ENCODE measurements around the gene VCL.
"Not testable (repeated sequence)": the region's sequence is repeated elsewhere in the genome, so short reads cannot be mapped to it uniquely, and the experiment has no call there.

The VCL gene

DNA sequence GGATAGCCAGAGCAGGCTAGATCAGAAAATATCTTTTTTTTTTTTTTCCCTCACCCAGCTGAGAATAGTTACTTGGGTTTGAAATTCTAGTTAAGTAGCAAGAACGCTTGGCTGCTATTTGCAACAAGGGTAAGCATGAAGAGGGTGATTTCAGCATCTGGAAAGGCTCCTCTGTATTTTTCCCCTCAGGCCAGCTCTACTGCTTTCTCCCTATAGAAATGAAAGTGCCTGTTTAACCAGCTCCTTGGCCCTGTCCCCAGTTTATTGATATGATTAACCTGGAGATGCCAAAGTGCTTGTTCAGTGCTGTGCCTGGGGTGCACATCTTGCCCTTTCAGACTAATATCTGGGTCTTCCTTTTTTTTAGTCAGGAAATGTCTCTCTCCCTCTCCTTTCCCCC lies 115.6 kb downstream of the VCL start:
- DNase-seq, result no peak

- DNase-seq, result no peak
These were observed 116.1 kb downstream of the VCL start for GRCh38 chr10:74114041-74114448.

GRCh38 chr10:74117738-74118137 lies 119.8 kb downstream of the VCL start:
- no peak for DNase-seq

DNA sequence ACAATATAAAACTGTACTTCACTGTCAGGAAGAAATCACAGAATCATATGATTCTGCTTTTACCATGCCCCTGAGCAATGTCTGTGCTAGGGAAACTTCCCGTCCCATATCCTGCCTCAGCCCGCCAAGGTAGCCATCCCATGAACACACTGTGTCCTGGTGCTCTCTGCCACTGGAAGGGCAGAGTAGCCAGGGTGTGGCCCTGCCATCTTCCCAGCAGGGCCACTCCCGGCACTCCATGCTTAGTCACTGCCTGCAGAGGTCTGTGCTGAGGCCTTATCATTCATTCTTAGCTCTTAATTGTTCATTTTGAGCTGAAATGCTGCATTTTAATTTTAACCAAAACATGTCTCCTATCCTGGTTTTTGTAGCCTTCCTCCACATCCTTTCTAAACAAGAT lies 120.9 kb downstream of the VCL start:
- no peak for DNase-seq

DNA sequence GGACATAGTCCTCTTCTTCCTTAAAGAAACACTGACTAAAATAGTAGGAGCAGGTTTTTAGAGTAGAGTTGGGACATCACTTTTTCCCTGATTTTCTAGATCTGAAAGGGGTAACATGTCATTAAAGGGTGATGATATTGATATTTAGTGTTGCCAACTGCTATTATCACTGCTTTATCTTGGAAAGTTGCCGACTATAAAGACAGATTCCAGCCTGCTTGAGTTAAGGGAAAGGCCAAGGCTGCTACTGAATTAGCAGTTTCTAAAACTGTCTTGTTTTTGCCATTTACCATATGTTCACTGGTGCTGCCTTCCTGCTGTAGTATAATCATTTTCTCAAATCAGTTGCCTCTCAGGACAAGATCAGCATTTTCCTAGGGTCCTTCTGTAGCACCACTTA lies 123.0 kb downstream of the VCL start:
- no peak for DNase-seq

DNA sequence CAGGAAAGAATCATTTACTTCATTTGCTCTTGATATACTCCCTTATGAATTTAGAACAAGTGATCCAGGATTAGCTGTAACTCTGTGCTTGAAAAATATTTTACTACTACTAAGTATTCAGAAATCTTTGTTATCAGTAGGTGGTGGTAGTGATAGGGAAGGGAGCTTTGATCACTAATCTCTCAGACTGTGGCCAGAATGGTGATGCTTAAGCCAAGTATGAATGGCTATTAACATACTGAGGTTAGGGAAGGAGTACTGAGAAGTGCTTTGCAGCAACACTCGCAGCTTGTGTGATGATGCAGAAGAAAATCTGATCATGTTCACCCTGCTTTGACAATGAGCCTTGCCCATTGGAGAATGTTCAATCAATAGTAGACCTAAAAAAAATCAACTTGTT lies 123.5 kb downstream of the VCL start:
- DNase-seq, result no peak

- no peak for DNase-seq
These were observed 124.1 kb downstream of the VCL start for GRCh38 chr10:74122060-74122459.

GRCh38 chr10:74123081-74123480 lies 125.2 kb downstream of the VCL start:
- DNase-seq, result no peak

GRCh38 chr10:74133923-74134820 lies 136.3 kb downstream of the VCL start:
- no peak for DNase-seq

GRCh38 chr10:74135452-74135851 lies 137.5 kb downstream of the VCL start:
- DNase-seq, result no peak

GRCh38 chr10:74137992-74138391 lies 140.1 kb downstream of the VCL start:
- DNase-seq, result no peak

- DNase-seq, result not testable (repeated sequence)
These were observed 140.7 kb downstream of the VCL start for GRCh38 chr10:74138596-74138995.

GRCh38 chr10:74139981-74140380 lies 142.1 kb downstream of the VCL start:
- DNase-seq, result no peak

DNA sequence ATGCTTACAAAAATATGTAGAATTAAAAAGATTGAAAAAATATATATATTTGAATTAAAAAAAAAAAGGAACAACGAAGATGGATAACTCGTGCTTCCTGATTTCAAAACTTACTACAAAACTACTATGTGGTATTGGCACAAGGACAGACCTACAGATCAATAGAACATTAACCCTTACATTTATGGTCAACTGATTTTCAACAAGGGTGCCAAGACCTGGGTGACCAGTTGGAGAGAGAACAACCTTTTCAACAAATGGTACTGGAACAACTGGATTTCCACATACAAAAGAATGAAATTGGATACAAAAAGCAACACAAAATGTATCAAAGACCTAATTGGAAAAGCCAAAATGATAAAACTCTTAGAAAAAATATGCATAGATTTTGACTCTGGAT lies 142.6 kb downstream of the VCL start:
- DNase-seq, result no peak

DNA sequence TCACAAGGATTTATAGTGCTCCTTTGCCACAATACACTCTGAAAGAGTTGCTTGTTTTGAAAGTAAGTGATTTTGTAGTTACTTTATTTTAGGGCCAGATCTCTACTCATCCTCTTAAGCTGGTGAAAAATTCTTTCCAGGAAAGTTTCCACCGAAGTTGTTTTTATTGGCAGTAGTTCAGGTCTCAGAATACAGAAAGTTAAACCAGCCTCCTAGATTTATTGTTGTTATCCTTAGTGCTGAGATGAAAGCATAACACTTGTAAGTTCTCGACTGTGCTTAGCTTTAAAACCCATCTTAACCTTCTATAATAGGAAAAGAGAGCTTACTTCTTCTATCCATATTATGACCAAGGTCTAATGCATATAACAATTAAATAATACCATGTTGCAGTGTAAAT lies 147.2 kb downstream of the VCL start:
- DNase-seq, result no peak

DNA sequence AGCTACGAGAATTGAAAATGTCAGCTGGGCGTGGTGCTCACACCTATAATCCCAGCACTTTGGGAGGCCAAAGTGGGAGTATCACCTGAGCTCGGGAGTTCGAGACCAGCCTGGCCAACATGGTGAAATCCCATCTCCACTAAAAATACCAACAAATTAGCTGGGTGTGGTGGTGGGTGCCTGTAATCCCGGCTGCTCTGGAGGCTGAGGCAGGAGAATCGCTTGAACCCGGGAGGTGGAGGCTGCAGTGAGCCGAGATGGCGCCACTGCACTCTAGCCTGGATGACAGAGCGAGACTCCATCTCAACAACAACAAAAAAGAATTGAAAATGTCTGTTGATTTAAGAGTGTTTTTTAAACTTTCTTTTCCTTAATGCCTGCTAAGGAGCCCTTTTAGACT lies 149.1 kb downstream of the VCL start:
- DNase-seq, result not testable (repeated sequence)

GRCh38 chr10:74150204-74150989 lies 152.5 kb downstream of the VCL start, which contains the start of gene AP3M1:
Gene AP3M1 (minus strand): TSS chr10:74150828. CDS start chr10:74138379, 12,449 bp downstream.
- peak; percentile 81 for DNase-seq

DNA sequence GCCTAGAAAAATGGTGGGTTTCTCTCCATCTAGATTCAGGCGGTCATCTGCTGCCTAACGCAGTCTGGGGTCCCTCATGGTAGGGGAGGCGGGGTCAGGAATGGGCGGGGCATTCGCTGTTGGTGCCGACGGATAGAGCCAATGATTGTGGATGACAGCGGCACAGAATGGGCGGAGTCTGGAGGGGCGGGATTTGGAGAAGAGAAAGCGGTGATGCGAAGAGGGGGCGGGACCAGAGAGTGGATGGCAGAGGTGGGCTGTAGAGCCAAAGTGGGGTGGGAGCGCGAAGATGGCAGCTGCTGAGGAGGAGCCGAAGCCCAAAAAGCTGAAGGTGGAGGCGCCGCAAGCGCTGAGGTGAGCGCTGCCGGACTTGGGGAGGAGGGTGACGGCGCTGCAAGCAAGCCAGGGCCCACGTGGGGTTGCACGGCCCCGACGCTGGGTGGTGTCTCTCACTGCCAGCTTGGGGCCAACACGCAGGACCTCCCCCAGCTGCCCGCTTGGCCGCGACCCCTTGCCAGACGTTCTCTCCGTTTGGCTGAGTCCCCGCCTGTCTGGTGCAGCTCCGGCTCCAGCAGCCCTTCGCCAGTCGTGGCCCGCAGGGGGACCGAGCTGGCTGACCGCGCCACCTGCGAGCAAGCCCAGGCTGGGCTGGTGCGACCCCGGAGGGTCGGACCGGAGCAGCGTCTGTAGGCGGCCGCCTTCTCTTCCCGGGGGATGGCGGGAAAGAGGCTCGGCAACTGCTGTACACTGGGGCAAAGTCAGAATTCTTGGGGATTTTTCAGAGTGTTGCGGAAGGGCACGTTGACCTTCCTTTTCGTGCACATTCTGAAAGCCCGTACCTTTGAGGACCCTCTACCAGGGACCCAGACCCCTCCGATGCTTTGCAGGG lies 153.3 kb downstream of the VCL start, which contains the start of gene ADK:
Gene ADK (plus strand): TSS at position 232 of the 889 bp plus-strand sequence. CDS start 58 bp downstream, at position 290.
- peak; percentile 87 for DNase-seq

DNA sequence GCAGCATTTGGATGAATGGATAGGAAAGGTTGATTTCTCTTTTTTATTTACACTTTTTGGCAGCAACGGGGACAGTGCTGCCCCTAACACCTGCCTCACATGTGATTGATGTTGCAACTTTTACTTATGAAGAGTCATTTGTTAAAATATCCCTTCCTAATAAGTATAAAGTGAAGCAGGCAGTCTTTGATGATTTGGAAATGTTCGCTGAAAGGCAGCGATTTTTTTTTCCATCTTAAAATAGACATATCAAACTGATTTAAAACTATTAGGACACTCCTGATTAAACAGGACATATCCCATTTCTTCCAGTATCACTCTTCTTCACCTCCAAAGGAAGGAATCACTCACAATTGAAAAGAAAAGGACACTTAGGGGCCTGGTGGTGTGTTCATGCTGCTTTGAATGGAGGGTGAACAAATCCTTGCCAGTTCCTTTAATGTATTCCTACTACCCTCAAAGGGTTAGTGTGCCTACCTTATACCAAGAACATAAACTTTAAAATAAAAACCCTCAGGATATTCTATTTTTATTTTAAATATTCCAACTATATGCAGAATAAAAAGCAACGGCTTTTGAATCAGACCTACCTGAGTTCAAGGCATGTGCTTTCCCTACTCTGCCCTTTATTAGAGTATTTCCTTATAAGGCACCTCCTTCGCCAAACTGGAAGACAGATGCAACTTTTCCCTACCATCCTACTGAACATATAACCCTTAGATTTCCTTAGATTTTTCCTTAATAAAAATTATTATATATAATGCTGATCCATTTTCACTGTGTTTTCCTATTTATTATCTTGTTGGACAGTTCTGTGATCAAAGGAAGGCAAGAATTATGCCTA lies 154.2 kb downstream of the VCL start:
- no peak for DNase-seq

DNA sequence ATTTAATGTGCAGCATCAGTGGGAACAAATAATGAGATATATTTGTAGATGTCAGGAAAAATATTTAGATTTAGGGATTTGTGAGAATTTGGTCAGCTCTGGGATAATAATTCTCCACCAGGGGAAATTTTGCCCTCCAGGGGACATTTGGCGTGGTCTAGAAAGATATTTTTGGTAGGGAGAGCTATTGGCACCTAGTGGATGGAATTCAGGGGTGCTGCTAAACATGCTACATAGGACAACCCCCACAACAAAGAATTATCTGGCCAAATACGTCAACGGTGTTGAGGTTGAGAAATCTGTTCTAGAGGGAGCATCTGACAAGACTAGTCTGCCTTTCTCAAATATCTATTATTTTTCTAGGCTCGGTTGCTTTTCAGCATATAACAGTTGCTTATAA lies 155.2 kb downstream of the VCL start:
- DNase-seq, result no peak

- DNase-seq, result no peak
These were observed 155.8 kb downstream of the VCL start for GRCh38 chr10:74153676-74154075.

GRCh38 chr10:74156919-74157289 lies 159.0 kb downstream of the VCL start:
- no peak for DNase-seq

All from NCI-H1105 (cell line).